Measurements from ENCODE around the gene SYNE4. TPM values are rescaled to one million over a fixed set of nuclear protein-coding genes. Genes with fewer than 3 reads are reported as not detected.
A peak's percentile ranks its signal among the peaks of the same experiment; 100 is the strongest.

Gene SYNE4
- total and polyA plus RNA-seq, 2 donors (not counting 3 experiments of a cell fraction or from before 2014, with no cell fraction given), result 0.46 to 0.62 TPM

DNA sequence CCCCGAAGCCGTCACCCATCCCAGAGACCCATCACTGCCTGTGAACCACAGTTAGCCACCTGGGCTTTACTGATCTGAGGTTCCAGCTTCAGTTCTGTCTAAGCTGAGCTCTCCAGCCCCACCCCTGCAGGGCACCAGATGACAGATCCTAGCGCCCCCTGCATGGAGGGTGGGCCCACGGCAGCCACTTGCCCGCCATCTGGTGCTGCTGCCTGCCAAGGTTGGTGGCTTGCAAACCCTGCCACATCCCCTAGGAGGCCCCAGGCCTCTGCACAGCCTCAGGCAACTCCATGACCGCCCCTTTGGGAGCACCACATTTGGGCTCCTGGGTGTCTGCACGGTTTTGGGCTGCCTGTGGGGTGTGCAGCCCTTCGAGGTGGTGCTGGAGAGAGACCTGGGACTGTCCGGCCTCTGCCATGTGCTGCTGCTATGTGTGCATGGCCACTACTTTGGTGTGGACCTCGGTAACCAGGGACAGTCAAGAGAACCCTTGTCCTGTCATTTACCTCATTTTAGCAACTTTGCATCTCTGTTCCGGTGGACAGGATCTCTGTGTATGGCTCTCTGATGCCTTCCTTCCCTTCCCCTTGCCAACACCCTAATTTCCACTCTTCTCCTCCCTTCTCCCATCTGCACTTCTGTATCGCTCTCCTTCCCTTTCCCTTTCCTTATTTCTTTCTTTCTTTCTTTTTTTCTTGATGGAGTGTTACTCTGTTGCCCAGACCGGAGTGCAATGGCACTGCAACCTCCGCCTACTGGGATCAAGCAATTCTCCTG, 31.0 kb downstream of the SYNE4 start:
- Histone ChIP-seq H3K4me1 (ENCODE audit: control insufficient read depth, extremely low read depth, insufficient read depth, low read length) (no peaks in the 10 kb centered on the region), H3K27ac (ENCODE audit: insufficient read depth, low read depth, low read length) (no peak overlapping the region), H3K4me2 (ENCODE audit: insufficient read depth, low read length) (no peak overlapping the region), H3K9ac (replicated peaks; ENCODE audit: extremely low read depth, insufficient read depth, low read length) (no peak overlapping the region), H4K20me1 (replicated peaks; ENCODE audit: control insufficient read depth, extremely low read depth, insufficient read depth, low read length) (no peaks in the 10 kb centered on the region), H3K4me3 (replicated peaks in 1 of 3; ENCODE audit: insufficient read depth in 1 of 3, low read depth in 1 of 3, low read length in 3 of 3) (no peak overlapping the region), H3K9me3 (replicated peaks; ENCODE audit: control insufficient read depth, insufficient read depth, low read length) (no peaks in the 10 kb centered on the region), H2AFZ (ENCODE audit: low read depth, low read length) (no peak overlapping the region), H3K27me3 (ENCODE audit: control insufficient read depth in 2 of 2, insufficient read depth in 2 of 2, low read length in 2 of 2) (no peaks in the 10 kb centered on the region), H3K9me1 (replicated peaks; ENCODE audit: control insufficient read depth, extremely low read depth, insufficient read depth, low read length) (no peaks in the 10 kb centered on the region), H3K36me3 (ENCODE audit: control insufficient read depth in 2 of 2, extremely low read depth in 1 of 2, insufficient read depth in 2 of 2, low read length in 2 of 2) (no peaks in the 10 kb centered on the region), H3K79me2 (ENCODE audit: control insufficient read depth, insufficient read depth, low read length) (no peaks in the 10 kb centered on the region)
- BruUV-seq (replicated peaks), result no TSS peak
- intact Hi-C loops (cut with micrococcal nuclease) (no loop called here), dilution Hi-C loops (cut with MboI; ENCODE audit: extremely low pct_ligation_motif_present, low sequenced_read_pairs) (no loop called here)
- no peak for DNase-seq (ENCODE audit: low read depth, low spot score)
- CTCF ChIA-PET, result no interaction called here
- FAIRE-seq, result no peak
- no peak for TF ChIP-seq FOS (IDR thresholded peaks at IDR 0.05; ENCODE audit: borderline replicate concordance, insufficient read depth, low read length)
- TF ChIP-seq, protein P1, sequence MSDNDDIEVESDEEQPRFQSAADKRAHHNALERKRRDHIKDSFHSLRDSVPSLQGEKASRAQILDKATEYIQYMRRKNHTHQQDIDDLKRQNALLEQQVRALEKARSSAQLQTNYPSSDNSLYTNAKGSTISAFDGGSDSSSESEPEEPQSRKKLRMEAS (IDR thresholded peaks at IDR 0.05; ENCODE audit: insufficient read depth, insufficient read length), result no peak
- no peak for TF ChIP-seq GATA2 (IDR thresholded peaks at IDR 0.05; ENCODE audit: insufficient read depth, insufficient read length, low read depth, low read length)
- TF ChIP-seq MYC (IDR thresholded peaks at IDR 0.05; ENCODE audit: low read depth, low read length), result no peak
- POLR2A ChIA-PET, result no interaction called here

DNA sequence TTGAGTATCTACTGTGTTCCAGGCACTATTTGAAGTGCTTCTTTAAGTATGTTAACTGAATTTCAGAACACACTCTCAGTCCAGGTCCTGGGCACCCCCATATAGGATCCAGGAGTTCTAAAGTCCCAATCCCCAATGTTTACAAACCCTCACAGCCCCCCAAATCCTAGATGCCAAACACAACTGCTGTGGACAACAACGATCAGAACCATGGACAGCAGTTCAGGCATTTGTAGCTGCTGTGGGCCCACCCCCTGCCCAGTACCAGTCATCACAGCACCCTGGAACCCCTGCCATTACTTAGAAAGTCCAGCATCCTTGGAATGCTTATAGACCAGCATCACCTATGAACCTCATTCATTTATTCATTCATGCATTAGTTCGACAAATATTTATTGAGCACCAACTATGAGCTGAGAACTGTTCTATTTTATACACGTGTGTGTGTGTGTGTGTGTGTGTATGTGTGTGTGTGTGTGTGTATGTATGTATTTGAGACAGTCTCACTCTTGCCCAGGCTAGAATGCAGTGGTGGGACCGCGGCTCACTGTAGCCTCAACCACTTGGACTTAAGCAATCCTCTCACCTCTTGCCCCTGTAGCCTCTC, 32.9 kb downstream of the SYNE4 start:
- intact Hi-C loops (cut with micrococcal nuclease), result loop anchor here (1.0 kb wide), 1 partner anchor 12 kb away; no protein-coding TSS in a partner anchor
- Histone ChIP-seq H4K20me1 (replicated peaks; ENCODE audit: control insufficient read depth, extremely low read depth, insufficient read depth, low read length) (no peaks in the 10 kb centered on the region), H3K36me3 (ENCODE audit: control insufficient read depth in 2 of 2, extremely low read depth in 1 of 2, insufficient read depth in 2 of 2, low read length in 2 of 2) (no peaks in the 10 kb centered on the region), H3K27ac (ENCODE audit: insufficient read depth, low read depth, low read length) (no peak overlapping the region), H3K4me3 (replicated peaks in 1 of 3; ENCODE audit: insufficient read depth in 1 of 3, low read depth in 1 of 3, low read length in 3 of 3) (no peak overlapping the region), H3K9me1 (replicated peaks; ENCODE audit: control insufficient read depth, extremely low read depth, insufficient read depth, low read length) (no peaks in the 10 kb centered on the region), H3K4me1 (ENCODE audit: control insufficient read depth, extremely low read depth, insufficient read depth, low read length) (no peaks in the 10 kb centered on the region), H3K79me2 (ENCODE audit: control insufficient read depth, insufficient read depth, low read length) (no peaks in the 10 kb centered on the region), H3K4me2 (ENCODE audit: insufficient read depth, low read length) (no peak overlapping the region), H3K9me3 (replicated peaks; ENCODE audit: control insufficient read depth, insufficient read depth, low read length) (no peaks in the 10 kb centered on the region), H3K27me3 (ENCODE audit: control insufficient read depth in 2 of 2, insufficient read depth in 2 of 2, low read length in 2 of 2) (no peaks in the 10 kb centered on the region), H3K9ac (replicated peaks; ENCODE audit: extremely low read depth, insufficient read depth, low read length) (no peak overlapping the region), H2AFZ (ENCODE audit: low read depth, low read length) (no peak overlapping the region)
- ChIA-PET CTCF (interaction anchor here (1.0 to 1.2 kb wide), 2 partner anchors 10 to 18 kb away, joined by 4 read pairs; no protein-coding TSS in a partner anchor), POLR2A (no interaction called here)
- dilution Hi-C loops (cut with MboI; ENCODE audit: extremely low pct_ligation_motif_present, low sequenced_read_pairs), result no loop called here
- DNase-seq (ENCODE audit: low read depth, low spot score) (peak; percentile 13), FAIRE-seq (peak; percentile 62)
- TF ChIP-seq JUN (IDR thresholded peaks at IDR 0.05; ENCODE audit: borderline replicate concordance, insufficient read depth, insufficient read length, low read depth) (no peak), GATA2 (IDR thresholded peaks at IDR 0.05; ENCODE audit: insufficient read depth, insufficient read length, low read depth, low read length) (no peak), EZH2 (IDR thresholded peaks at IDR 0.05; ENCODE audit: borderline replicate concordance, low read depth, low read length, severe bottlenecking) (no peak), POLR2AphosphoS5 (IDR thresholded peaks at IDR 0.05; ENCODE audit: insufficient read depth, low read depth, low read length) (no peak), POLR2A (IDR thresholded peaks at IDR 0.05; ENCODE audit: low read depth, low read length) (no peak), FOS (IDR thresholded peaks at IDR 0.05; ENCODE audit: borderline replicate concordance, insufficient read depth, low read length) (no peak), MYC (IDR thresholded peaks at IDR 0.05; ENCODE audit: low read depth, low read length) (no peak)
- TF ChIP-seq, protein P2, sequence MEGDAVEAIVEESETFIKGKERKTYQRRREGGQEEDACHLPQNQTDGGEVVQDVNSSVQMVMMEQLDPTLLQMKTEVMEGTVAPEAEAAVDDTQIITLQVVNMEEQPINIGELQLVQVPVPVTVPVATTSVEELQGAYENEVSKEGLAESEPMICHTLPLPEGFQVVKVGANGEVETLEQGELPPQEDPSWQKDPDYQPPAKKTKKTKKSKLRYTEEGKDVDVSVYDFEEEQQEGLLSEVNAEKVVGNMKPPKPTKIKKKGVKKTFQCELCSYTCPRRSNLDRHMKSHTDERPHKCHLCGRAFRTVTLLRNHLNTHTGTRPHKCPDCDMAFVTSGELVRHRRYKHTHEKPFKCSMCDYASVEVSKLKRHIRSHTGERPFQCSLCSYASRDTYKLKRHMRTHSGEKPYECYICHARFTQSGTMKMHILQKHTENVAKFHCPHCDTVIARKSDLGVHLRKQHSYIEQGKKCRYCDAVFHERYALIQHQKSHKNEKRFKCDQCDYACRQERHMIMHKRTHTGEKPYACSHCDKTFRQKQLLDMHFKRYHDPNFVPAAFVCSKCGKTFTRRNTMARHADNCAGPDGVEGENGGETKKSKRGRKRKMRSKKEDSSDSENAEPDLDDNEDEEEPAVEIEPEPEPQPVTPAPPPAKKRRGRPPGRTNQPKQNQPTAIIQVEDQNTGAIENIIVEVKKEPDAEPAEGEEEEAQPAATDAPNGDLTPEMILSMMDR (IDR thresholded peaks at IDR 0.05; ENCODE audit: extremely low read depth in 1 of 2, insufficient read depth in 1 of 2, low read depth in 1 of 2, low read length in 2 of 2), result no peak
- TF ChIP-seq, protein P1 (IDR thresholded peaks at IDR 0.05; ENCODE audit: insufficient read depth, insufficient read length), result no peak
- no TSS peak for BruUV-seq (replicated peaks)

Data from endothelial cell of umbilical vein (primary cell).